WTC11 (cell line): Measurements from ENCODE around the gene ECI1. TPM values are rescaled to one million over a fixed set of nuclear protein-coding genes. Genes with fewer than 3 reads are reported as not detected.

Experiments
- ELF4 ChIP-seq: sonication (generic); formaldehyde crosslinking; IDR thresholded peaks from 2 replicates; pipeline ENCODE4 v1.8.1; 2022; ENCODE audit warnings: low read depth, mild to moderate bottlenecking, moderate library complexity, missing genetic modification reagents
- FOXP1 ChIP-seq: sonication (generic); formaldehyde crosslinking; IDR thresholded peaks from 2 replicates; pipeline ENCODE4 v1.8.0; 2022; ENCODE audit warnings: missing genetic modification reagents, mild to moderate bottlenecking, moderate library complexity, borderline replicate concordance
- GTF2I ChIP-seq: fragments of 250-450 bp; sonication (Bioruptor Pico); conservative IDR thresholded peaks from 2 replicates; pipeline ENCODE4 v1.4.0; 2021; ENCODE audit warnings: mild to moderate bottlenecking
- HMGA2 ChIP-seq: fragments of 250-450 bp; sonication (Bioruptor Pico); IDR thresholded peaks from 2 replicates; pipeline ENCODE4 v1.4.0; 2021; ENCODE audit warnings: mild to moderate bottlenecking, moderate library complexity
- JUN ChIP-seq: sonication (generic); formaldehyde crosslinking; IDR thresholded peaks from 2 replicates; pipeline ENCODE4 v1.8.0; 2023; ENCODE audit warnings: mild to moderate bottlenecking, missing genetic modification reagents
- MYBL2 ChIP-seq: sonication (generic); formaldehyde crosslinking; IDR thresholded peaks from 2 replicates; pipeline ENCODE4 v1.8.1; 2023; ENCODE audit warnings: mild to moderate bottlenecking, moderate library complexity, missing genetic modification reagents
- RELA ChIP-seq: sonication (generic); formaldehyde crosslinking; IDR thresholded peaks from 2 replicates; pipeline ENCODE4 v1.8.1; 2022; ENCODE audit warnings: missing genetic modification reagents, mild to moderate bottlenecking, borderline replicate concordance
- SP1 ChIP-seq: sonication (generic); formaldehyde crosslinking; conservative IDR thresholded peaks from 2 replicates; pipeline ENCODE4 v1.8.1; 2022; ENCODE audit warnings: missing genetic modification reagents
- TEAD1 ChIP-seq: sonication (generic); formaldehyde crosslinking; IDR thresholded peaks from 2 replicates; pipeline ENCODE4 v1.8.0; 2022; ENCODE audit warnings: mild to moderate bottlenecking, missing genetic modification reagents
- TEAD4 ChIP-seq: sonication (generic); formaldehyde crosslinking; IDR thresholded peaks from 2 replicates; pipeline ENCODE4 v1.8.0; 2022; ENCODE audit warnings: mild to moderate bottlenecking, missing genetic modification reagents
- ZNF416 ChIP-seq: fragments of 250-450 bp; sonication (Bioruptor Pico); IDR thresholded peaks from 2 replicates; pipeline ENCODE4 v1.9.0; 2021; ENCODE audit warnings: mild to moderate bottlenecking, inconsistent platforms
- total RNA-seq: library from RNA; stranded (reverse); gene quantifications from 3 replicates; pipeline ENCODE4 v1.2.3, GENCODE V29; 2021
- TF ChIP-seq, protein P1 (sequence below): sonication (generic); formaldehyde crosslinking; IDR thresholded peaks from 2 replicates; pipeline ENCODE4 v1.8.0; 2022; ENCODE audit warnings: mild to moderate bottlenecking, missing genetic modification reagents
- TF ChIP-seq, protein P2 (sequence below): sonication (generic); formaldehyde crosslinking; IDR thresholded peaks from 2 replicates; pipeline ENCODE4 v1.8.1; 2023; ENCODE audit warnings: mild to moderate bottlenecking, missing genetic modification reagents
- TF ChIP-seq, protein P3 (sequence below): sonication (generic); formaldehyde crosslinking; IDR thresholded peaks from 2 replicates; pipeline ENCODE4 v1.8.0; 2022; ENCODE audit warnings: mild to moderate bottlenecking, missing genetic modification reagents
- TF ChIP-seq, protein P4 (sequence below): sonication (generic); formaldehyde crosslinking; IDR thresholded peaks from 2 replicates; pipeline ENCODE4 v1.8.0; 2022; ENCODE audit warnings: mild to moderate bottlenecking, missing genetic modification reagents
- TF ChIP-seq, protein P5 (sequence below): fragments of 250-450 bp; sonication (Bioruptor Pico); conservative IDR thresholded peaks from 2 replicates; pipeline ENCODE4 v1.9.0; 2021; ENCODE audit warnings: mild to moderate bottlenecking
- TF ChIP-seq, protein P6 (sequence below): sonication (generic); formaldehyde crosslinking; IDR thresholded peaks from 2 replicates; pipeline ENCODE4 v1.8.1; 2023; ENCODE audit warnings: mild to moderate bottlenecking, missing genetic modification reagents, moderate library complexity
- TF ChIP-seq, protein P7 (sequence below): sonication (generic); formaldehyde crosslinking; IDR thresholded peaks from 2 replicates; pipeline ENCODE4 v1.8.1; 2023; ENCODE audit warnings: mild to moderate bottlenecking, moderate library complexity, missing genetic modification reagents
- TF ChIP-seq, protein P8 (sequence below): fragments of 250-450 bp; sonication (Bioruptor Pico); IDR thresholded peaks from 2 replicates; pipeline ENCODE4 v1.9.0; 2021; ENCODE audit warnings: moderate library complexity, mild to moderate bottlenecking, inconsistent platforms, borderline replicate concordance
- TF ChIP-seq, protein P9 (sequence below): sonication (generic); formaldehyde crosslinking; IDR thresholded peaks from 2 replicates; pipeline ENCODE4 v1.8.1; 2023; ENCODE audit warnings: mild to moderate bottlenecking, missing genetic modification reagents, borderline replicate concordance
- TF ChIP-seq, protein P10 (sequence below): sonication (generic); formaldehyde crosslinking; IDR thresholded peaks from 2 replicates; pipeline ENCODE4 v1.8.1; 2023; ENCODE audit warnings: mild to moderate bottlenecking, missing genetic modification reagents

ECI1 gene
- total RNA-seq, 1 experiment from 2014 or later: 100 TPM

DNA sequence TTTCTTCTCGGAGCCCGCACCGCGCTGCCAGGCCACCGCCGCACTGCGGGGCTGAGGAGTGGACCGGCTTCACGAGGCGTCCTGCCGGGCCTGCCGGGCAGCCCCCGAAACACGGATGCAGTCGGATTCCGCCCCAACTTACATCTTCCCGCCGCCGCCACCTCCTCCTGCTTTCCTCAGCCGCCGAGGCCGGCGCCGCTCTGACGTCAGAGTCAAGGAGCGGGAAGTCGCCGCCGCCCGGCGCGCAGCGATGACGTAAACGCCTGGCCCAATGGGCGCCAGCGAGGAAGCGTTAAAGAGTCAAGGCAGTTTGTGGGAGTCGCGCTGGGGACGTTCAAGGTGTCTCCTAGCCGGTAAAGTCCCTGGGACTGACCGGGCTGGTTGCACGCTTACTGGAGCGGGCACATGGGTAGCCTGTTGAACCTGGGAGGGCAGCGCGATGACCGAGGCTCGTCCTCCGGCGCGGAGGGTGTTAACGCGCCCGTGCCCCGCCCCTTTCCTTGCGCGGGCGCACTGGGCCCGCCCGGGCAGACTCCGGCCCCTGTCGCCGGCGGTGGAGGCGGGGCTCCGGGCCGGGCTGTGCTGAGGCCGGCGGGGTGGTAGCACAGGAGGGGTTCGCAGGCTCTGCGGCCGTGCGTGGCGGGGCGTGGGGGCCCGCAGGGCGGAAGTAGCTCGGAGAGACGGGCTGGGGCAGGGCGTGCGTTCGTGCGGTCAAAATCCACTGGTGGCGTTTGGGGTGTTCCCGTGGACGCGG, 16.7 kb upstream of the ECI1 start, which contains the start of gene RNPS1 (continued):
- TF ChIP-seq, protein P1, sequence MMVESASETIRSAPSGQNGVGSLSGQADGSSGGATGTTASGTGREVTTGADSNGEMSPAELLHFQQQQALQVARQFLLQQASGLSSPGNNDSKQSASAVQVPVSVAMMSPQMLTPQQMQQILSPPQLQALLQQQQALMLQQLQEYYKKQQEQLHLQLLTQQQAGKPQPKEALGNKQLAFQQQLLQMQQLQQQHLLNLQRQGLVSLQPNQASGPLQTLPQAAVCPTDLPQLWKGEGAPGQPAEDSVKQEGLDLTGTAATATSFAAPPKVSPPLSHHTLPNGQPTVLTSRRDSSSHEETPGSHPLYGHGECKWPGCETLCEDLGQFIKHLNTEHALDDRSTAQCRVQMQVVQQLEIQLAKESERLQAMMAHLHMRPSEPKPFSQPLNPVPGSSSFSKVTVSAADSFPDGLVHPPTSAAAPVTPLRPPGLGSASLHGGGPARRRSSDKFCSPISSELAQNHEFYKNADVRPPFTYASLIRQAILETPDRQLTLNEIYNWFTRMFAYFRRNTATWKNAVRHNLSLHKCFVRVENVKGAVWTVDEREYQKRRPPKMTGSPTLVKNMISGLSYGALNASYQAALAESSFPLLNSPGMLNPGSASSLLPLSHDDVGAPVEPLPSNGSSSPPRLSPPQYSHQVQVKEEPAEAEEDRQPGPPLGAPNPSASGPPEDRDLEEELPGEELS (CRISPR knock-in tag): peak; percentile 51; the same call in 1 of the 2 replicates
- TF ChIP-seq, protein P2, sequence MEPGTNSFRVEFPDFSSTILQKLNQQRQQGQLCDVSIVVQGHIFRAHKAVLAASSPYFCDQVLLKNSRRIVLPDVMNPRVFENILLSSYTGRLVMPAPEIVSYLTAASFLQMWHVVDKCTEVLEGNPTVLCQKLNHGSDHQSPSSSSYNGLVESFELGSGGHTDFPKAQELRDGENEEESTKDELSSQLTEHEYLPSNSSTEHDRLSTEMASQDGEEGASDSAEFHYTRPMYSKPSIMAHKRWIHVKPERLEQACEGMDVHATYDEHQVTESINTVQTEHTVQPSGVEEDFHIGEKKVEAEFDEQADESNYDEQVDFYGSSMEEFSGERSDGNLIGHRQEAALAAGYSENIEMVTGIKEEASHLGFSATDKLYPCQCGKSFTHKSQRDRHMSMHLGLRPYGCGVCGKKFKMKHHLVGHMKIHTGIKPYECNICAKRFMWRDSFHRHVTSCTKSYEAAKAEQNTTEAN (CRISPR knock-in tag): peak; percentile 81
- TF ChIP-seq, protein P3, sequence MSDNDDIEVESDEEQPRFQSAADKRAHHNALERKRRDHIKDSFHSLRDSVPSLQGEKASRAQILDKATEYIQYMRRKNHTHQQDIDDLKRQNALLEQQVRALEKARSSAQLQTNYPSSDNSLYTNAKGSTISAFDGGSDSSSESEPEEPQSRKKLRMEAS: peak; percentile 97
- TF ChIP-seq TEAD4 (CRISPR knock-in tag) (peak; percentile 76), SP1 (CRISPR knock-in tag) (peak; percentile 97), TEAD1 (CRISPR knock-in tag) (peak; percentile 87), JUN (CRISPR knock-in tag) (no peak), MYBL2 (CRISPR knock-in tag) (peak; percentile 93), ZNF416 (no peak; the same call in 1 of the 2 replicates), GTF2I (no peak), FOXP1 (CRISPR knock-in tag) (peak; percentile 40; the same call in 1 of the 2 replicates), HMGA2 (CRISPR knock-in tag) (0 out of 2 replicates have a peak, but pooled peaks have one; percentile 27), ELF4 (CRISPR knock-in tag) (no peak), RELA (peak; percentile 31; the same call in 1 of the 2 replicates)
- TF ChIP-seq, protein P4, sequence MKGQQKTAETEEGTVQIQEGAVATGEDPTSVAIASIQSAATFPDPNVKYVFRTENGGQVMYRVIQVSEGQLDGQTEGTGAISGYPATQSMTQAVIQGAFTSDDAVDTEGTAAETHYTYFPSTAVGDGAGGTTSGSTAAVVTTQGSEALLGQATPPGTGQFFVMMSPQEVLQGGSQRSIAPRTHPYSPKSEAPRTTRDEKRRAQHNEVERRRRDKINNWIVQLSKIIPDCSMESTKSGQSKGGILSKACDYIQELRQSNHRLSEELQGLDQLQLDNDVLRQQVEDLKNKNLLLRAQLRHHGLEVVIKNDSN: peak; percentile 55
- TF ChIP-seq, protein P5, sequence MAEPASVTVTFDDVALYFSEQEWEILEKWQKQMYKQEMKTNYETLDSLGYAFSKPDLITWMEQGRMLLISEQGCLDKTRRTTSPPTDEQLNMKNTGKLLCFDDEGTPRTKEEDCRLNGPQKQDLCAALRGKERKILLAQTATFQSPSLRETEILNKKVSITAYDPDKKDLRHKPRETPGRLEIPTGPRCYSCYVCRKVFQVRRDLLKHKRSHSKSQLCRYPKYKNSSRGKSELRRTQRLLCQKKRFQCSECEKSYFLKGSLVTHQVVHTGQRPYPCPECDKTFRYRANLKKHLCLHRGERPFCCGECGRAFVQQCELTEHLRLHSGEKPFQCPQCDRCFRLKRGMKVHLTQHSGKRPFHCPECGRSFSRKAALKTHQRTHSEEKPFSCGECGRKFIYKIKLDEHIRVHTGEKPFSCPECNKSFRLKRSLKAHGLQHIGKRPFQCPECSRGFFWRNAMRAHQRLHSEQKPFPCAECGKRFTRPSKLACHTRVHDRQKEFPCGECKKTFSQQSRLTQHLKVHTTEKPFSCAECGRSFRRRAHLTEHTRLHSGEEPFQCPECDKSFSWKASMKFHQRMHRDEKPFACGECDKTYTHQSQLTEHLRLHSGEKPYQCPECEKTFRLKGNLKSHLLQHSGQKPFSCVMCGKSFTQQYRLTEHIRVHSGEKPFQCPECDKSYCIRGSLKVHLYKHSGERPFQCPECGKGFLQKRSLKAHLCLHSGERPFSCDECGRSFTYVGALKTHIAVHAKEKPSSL (CRISPR knock-in tag): no peak
- TF ChIP-seq, protein P6, sequence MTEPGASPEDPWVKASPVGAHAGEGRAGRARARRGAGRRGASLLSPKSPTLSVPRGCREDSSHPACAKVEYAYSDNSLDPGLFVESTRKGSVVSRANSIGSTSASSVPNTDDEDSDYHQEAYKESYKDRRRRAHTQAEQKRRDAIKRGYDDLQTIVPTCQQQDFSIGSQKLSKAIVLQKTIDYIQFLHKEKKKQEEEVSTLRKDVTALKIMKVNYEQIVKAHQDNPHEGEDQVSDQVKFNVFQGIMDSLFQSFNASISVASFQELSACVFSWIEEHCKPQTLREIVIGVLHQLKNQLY (CRISPR knock-in tag): no peak
- TF ChIP-seq, protein P7, sequence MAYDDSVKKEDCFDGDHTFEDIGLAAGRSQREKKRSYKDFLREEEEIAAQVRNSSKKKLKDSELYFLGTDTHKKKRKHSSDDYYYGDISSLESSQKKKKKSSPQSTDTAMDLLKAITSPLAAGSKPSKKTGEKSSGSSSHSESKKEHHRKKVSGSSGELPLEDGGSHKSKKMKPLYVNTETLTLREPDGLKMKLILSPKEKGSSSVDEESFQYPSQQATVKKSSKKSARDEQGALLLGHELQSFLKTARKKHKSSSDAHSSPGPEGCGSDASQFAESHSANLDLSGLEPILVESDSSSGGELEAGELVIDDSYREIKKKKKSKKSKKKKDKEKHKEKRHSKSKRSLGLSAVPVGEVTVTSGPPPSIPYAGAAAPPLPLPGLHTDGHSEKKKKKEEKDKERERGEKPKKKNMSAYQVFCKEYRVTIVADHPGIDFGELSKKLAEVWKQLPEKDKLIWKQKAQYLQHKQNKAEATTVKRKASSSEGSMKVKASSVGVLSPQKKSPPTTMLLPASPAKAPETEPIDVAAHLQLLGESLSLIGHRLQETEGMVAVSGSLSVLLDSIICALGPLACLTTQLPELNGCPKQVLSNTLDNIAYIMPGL (CRISPR knock-in tag): peak; percentile 78; the same call in 1 of the 2 replicates
- TF ChIP-seq, protein P8, sequence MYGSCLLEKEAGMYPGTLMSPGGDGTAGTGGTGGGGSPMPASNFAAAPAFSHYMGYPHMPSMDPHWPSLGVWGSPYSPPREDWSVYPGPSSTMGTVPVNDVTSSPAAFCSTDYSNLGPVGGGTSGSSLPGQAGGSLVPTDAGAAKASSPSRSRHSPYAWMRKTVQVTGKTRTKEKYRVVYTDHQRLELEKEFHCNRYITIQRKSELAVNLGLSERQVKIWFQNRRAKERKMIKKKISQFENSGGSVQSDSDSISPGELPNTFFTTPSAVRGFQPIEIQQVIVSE (CRISPR knock-in tag): no peak
- TF ChIP-seq, protein P9, sequence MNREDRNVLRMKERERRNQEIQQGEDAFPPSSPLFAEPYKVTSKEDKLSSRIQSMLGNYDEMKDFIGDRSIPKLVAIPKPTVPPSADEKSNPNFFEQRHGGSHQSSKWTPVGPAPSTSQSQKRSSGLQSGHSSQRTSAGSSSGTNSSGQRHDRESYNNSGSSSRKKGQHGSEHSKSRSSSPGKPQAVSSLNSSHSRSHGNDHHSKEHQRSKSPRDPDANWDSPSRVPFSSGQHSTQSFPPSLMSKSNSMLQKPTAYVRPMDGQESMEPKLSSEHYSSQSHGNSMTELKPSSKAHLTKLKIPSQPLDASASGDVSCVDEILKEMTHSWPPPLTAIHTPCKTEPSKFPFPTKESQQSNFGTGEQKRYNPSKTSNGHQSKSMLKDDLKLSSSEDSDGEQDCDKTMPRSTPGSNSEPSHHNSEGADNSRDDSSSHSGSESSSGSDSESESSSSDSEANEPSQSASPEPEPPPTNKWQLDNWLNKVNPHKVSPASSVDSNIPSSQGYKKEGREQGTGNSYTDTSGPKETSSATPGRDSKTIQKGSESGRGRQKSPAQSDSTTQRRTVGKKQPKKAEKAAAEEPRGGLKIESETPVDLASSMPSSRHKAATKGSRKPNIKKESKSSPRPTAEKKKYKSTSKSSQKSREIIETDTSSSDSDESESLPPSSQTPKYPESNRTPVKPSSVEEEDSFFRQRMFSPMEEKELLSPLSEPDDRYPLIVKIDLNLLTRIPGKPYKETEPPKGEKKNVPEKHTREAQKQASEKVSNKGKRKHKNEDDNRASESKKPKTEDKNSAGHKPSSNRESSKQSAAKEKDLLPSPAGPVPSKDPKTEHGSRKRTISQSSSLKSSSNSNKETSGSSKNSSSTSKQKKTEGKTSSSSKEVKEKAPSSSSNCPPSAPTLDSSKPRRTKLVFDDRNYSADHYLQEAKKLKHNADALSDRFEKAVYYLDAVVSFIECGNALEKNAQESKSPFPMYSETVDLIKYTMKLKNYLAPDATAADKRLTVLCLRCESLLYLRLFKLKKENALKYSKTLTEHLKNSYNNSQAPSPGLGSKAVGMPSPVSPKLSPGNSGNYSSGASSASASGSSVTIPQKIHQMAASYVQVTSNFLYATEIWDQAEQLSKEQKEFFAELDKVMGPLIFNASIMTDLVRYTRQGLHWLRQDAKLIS (CRISPR knock-in tag): 0 out of 2 replicates have a peak, but pooled peaks have one; percentile 36
- TF ChIP-seq, protein P10, sequence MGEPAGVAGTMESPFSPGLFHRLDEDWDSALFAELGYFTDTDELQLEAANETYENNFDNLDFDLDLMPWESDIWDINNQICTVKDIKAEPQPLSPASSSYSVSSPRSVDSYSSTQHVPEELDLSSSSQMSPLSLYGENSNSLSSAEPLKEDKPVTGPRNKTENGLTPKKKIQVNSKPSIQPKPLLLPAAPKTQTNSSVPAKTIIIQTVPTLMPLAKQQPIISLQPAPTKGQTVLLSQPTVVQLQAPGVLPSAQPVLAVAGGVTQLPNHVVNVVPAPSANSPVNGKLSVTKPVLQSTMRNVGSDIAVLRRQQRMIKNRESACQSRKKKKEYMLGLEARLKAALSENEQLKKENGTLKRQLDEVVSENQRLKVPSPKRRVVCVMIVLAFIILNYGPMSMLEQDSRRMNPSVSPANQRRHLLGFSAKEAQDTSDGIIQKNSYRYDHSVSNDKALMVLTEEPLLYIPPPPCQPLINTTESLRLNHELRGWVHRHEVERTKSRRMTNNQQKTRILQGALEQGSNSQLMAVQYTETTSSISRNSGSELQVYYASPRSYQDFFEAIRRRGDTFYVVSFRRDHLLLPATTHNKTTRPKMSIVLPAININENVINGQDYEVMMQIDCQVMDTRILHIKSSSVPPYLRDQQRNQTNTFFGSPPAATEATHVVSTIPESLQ (CRISPR knock-in tag): no peak
